Measurements from ENCODE around the gene PCDHGB4.
A peak's percentile ranks its signal among the peaks of the same experiment; 100 is the strongest.
"Not testable (repeated sequence)": the region's sequence is repeated elsewhere in the genome, so short reads cannot be mapped to it uniquely, and the experiment has no call there.

Gene PCDHGB4

GRCh38 chr5:141369994-141370848 lies 17.3 kb upstream of the PCDHGB4 start, which contains the start of gene PCDHGB3:
Gene PCDHGB3 (plus strand): TSS chr5:141370242. CDS start chr5:141370395, 153 bp downstream.
- no peak for DNase-seq

- no peak for DNase-seq
Observed at GRCh38 chr5:141371572-141372475, 15.7 kb upstream of the PCDHGB4 start.

GRCh38 chr5:141373673-141374317 lies 13.7 kb upstream of the PCDHGB4 start, which contains the start of gene PCDHGA6:
Gene PCDHGA6 (plus strand): TSS chr5:141373891. CDS start chr5:141374084, 193 bp downstream.
- DNase-seq: no peak

- DNase-seq: no peak
Observed at GRCh38 chr5:141374627-141375026, 12.9 kb upstream of the PCDHGB4 start.

GRCh38 chr5:141375444-141376155 lies 11.9 kb upstream of the PCDHGB4 start:
- not testable (repeated sequence) for DNase-seq

GRCh38 chr5:141382469-141383294 lies 4.8 kb upstream of the PCDHGB4 start, which contains the start of gene PCDHGA7:
Gene PCDHGA7 (plus strand): TSS chr5:141382742. CDS start chr5:141382900, 158 bp downstream.
- DNase-seq: no peak

GRCh38 chr5:141383345-141383744 lies 4.2 kb upstream of the PCDHGB4 start:
- DNase-seq: no peak

- no peak for DNase-seq
Observed at GRCh38 chr5:141384471-141385267, 2.8 kb upstream of the PCDHGB4 start.

GRCh38 chr5:141388661-141389060 lies 1.2 kb downstream of the PCDHGB4 start:
- no peak for DNase-seq

- DNase-seq: no peak
Observed at GRCh38 chr5:141389153-141390042, 1.9 kb downstream of the PCDHGB4 start.

- DNase-seq: no peak
Observed at GRCh38 chr5:141392429-141393198, 5.1 kb downstream of the PCDHGB4 start, which contains the start of gene PCDHGA8. Gene PCDHGA8 (plus strand): TSS chr5:141392633. CDS start chr5:141392814, 181 bp downstream.

- DNase-seq: no peak
Observed at GRCh38 chr5:141393267-141393666, 5.8 kb downstream of the PCDHGB4 start.

GRCh38 chr5:141394401-141395187 lies 7.1 kb downstream of the PCDHGB4 start:
- not testable (repeated sequence) for DNase-seq

GRCh38 chr5:141397756-141398551 lies 10.5 kb downstream of the PCDHGB4 start, which contains the start of gene PCDHGB5:
Gene PCDHGB5 (plus strand): TSS chr5:141397947. CDS start chr5:141398128, 181 bp downstream.
- peak in 1 of 2 experiments; percentile 19 for DNase-seq

- no peak for DNase-seq
Observed at GRCh38 chr5:141398608-141399007, 11.1 kb downstream of the PCDHGB4 start.

- DNase-seq: no peak
Observed at GRCh38 chr5:141399555-141400258, 12.2 kb downstream of the PCDHGB4 start.

Measured in NCI-H187 (cell line).